HepG2 (cell line): ENCODE data around the gene RAB8A. TPM values are rescaled to one million over a fixed set of nuclear protein-coding genes. Genes with fewer than 3 reads are reported as not detected.
A peak's percentile ranks its signal among the peaks of the same experiment; 100 is the strongest.

Experiments used
- ATF7 ChIP-seq, 2 experiments: fragments of 450-650 bp in 1 of 2; sonication (generic) in 1 of 2; formaldehyde crosslinking in 1 of 2; IDR thresholded peaks; 2 replicates each; pipeline versions ENCODE4 v1.4.0 to v1.6.1; 2016 to 2020; ENCODE audit warnings: antibody characterized with exemption in 1 of 2, mild to moderate bottlenecking in 1 of 2, missing genetic modification reagents in 1 of 2
- CC2D1A ChIP-seq: sonication (generic); formaldehyde crosslinking; IDR thresholded peaks from 2 replicates; pipeline ENCODE4 v1.8.1; 2023; ENCODE audit warnings: mild to moderate bottlenecking, missing genetic modification reagents
- CCDC6 ChIP-seq: sonication (generic); formaldehyde crosslinking; IDR thresholded peaks from 2 replicates; pipeline ENCODE4 v1.8.1; 2022; ENCODE audit warnings: mild to moderate bottlenecking, missing genetic modification reagents, moderate library complexity
- GFI1 ChIP-seq: sonication (generic); formaldehyde crosslinking; IDR thresholded peaks from 2 replicates; pipeline ENCODE4 v1.5.0; 2020; ENCODE audit warnings: missing genetic modification reagents, mild to moderate bottlenecking, borderline replicate concordance
- HNRNPL ChIP-seq: fragments of 200-400 bp; formaldehyde crosslinking; IDR thresholded peaks from 2 replicates; pipeline ENCODE4 v1.6.1; 2017; ENCODE audit warnings: mild to moderate bottlenecking, low read depth, low read length
- KMT2A ChIP-seq: sonication (generic); formaldehyde crosslinking; IDR thresholded peaks from 2 replicates; pipeline ENCODE4 v1.4.0; 2020; ENCODE audit warnings: missing genetic modification reagents
- PHB2 ChIP-seq: fragments of 450-650 bp; IDR thresholded peaks from 2 replicates; pipeline ENCODE4 v1.6.1; 2018; ENCODE audit not compliant: partially characterized antibody
- RBM39 ChIP-seq: fragments of 200-400 bp; formaldehyde crosslinking; IDR thresholded peaks from one replicate; pipeline ENCODE4 v1.6.1; 2018; ENCODE audit warnings: antibody characterized with exemption, mild to moderate bottlenecking, low read depth, low read length; ENCODE audit not compliant: poor library complexity, severe bottlenecking
- REST ChIP-seq, 2 experiments: IDR thresholded peaks; 2 replicates each; pipeline ENCODE4 v1.6.1; 2011 to 2012; ENCODE audit warnings: low read length in 2 of 2, borderline replicate concordance in 1 of 2, low read depth in 1 of 2, mild to moderate bottlenecking in 1 of 2, moderate library complexity in 1 of 2
- SRSF9 ChIP-seq: fragments of 200-400 bp; formaldehyde crosslinking; IDR thresholded peaks from 2 replicates; pipeline ENCODE4 v1.6.1; 2018; ENCODE audit warnings: borderline replicate concordance, mild to moderate bottlenecking, low read depth, low read length; ENCODE audit not compliant: insufficient read depth, poor library complexity, severe bottlenecking
- TOE1 ChIP-seq: sonication (generic); formaldehyde crosslinking; IDR thresholded peaks from 2 replicates; pipeline ENCODE4 v1.4.0; 2020; ENCODE audit warnings: mild to moderate bottlenecking, missing genetic modification reagents
- ZBTB20 ChIP-seq: sonication (generic); formaldehyde crosslinking; IDR thresholded peaks from 2 replicates; pipeline ENCODE4 v1.8.1; 2023; ENCODE audit warnings: missing genetic modification reagents, low read depth, mild to moderate bottlenecking, borderline replicate concordance
- ZFX ChIP-seq: sonication (generic); formaldehyde crosslinking; IDR thresholded peaks from 2 replicates; pipeline ENCODE4 v1.4.0; 2020; ENCODE audit warnings: mild to moderate bottlenecking, low read depth, missing genetic modification reagents, moderate library complexity
- ZNF282 ChIP-seq: fragments of 450-650 bp; IDR thresholded peaks from 2 replicates; pipeline ENCODE4 v1.6.1; 2018; ENCODE audit not compliant: partially characterized antibody
- ZNF30 ChIP-seq: sonication (generic); formaldehyde crosslinking; IDR thresholded peaks from 2 replicates; pipeline ENCODE4 v1.5.0; 2020; ENCODE audit warnings: mild to moderate bottlenecking, missing genetic modification reagents
- ZNF329 ChIP-seq: sonication (generic); formaldehyde crosslinking; IDR thresholded peaks from 2 replicates; pipeline ENCODE4 v1.9.0; 2021; ENCODE audit warnings: low read depth, mild to moderate bottlenecking, missing genetic modification reagents
- ZNF33A ChIP-seq: sonication (generic); formaldehyde crosslinking; IDR thresholded peaks from 2 replicates; pipeline ENCODE4 v1.5.1; 2020; ENCODE audit warnings: missing genetic modification reagents, mild to moderate bottlenecking, moderate library complexity, borderline replicate concordance
- ZNF33B ChIP-seq: sonication (generic); formaldehyde crosslinking; IDR thresholded peaks from 2 replicates; pipeline ENCODE4 v1.5.1; 2020; ENCODE audit warnings: mild to moderate bottlenecking, missing genetic modification reagents
- ZNF496 ChIP-seq: sonication (generic); formaldehyde crosslinking; IDR thresholded peaks from 2 replicates; pipeline ENCODE4 v1.8.1; 2023; ENCODE audit warnings: mild to moderate bottlenecking, moderate library complexity, missing genetic modification reagents; ENCODE audit not compliant: insufficient replicate concordance
- ZNF589 ChIP-seq: sonication (generic); formaldehyde crosslinking; conservative IDR thresholded peaks from 2 replicates; pipeline ENCODE4 v1.8.0; 2022; ENCODE audit warnings: mild to moderate bottlenecking, moderate library complexity, missing genetic modification reagents
- ZNF740 ChIP-seq: sonication (generic); formaldehyde crosslinking; IDR thresholded peaks from 2 replicates; pipeline ENCODE4 v1.4.0; 2020; ENCODE audit warnings: missing genetic modification reagents
- ZNF768 ChIP-seq: sonication (generic); formaldehyde crosslinking; IDR thresholded peaks from 2 replicates; pipeline ENCODE4 v1.4.0; 2020; ENCODE audit warnings: missing genetic modification reagents
- polyA plus RNA-seq, 8 experiments: library from polyadenylated mRNA; depleted of rRNA in 3 of 8; stranded (reverse) in 7 of 8; unstranded in 1 of 8; fragments of >200 nt; fragmentation: Illumina TruSeq in 4 of 8; extraction: Trizol in 4 of 8; gene quantifications; 2 replicates each; pipeline versions ENCODE4 v1.2.1 to v1.2.3, GENCODE V29; 2011 to 2016; ENCODE audit warnings: low read depth in 4 of 8, missing spikeins in 1 of 8, mixed read lengths in 1 of 8; ENCODE audit not compliant: insufficient read depth in 1 of 8
- total RNA-seq, 5 experiments: library from RNA; depleted of rRNA; stranded (reverse); fragments of >200 nt; fragmentation: Illumina TruSeq; extraction: Trizol; gene quantifications; 2 replicates each; pipeline ENCODE4 v1.2.3, GENCODE V29; 2016; ENCODE audit warnings: low read depth in 1 of 5
- TF ChIP-seq, protein P1 (sequence below): IDR thresholded peaks from 2 replicates; pipeline ENCODE4 v1.6.1; 2012; ENCODE audit warnings: inconsistent platforms
- TF ChIP-seq, protein P2 (sequence below): sonication (generic); formaldehyde crosslinking; IDR thresholded peaks from 2 replicates; pipeline ENCODE4 v1.9.0; 2021; ENCODE audit warnings: missing genetic modification reagents, mild to moderate bottlenecking, borderline replicate concordance

The RAB8A gene
- total and polyA plus RNA-seq, 2 of the 13 experiments (the other 11 are each of a cell fraction or from before 2014, with no cell fraction given): 36.7 to 45.0 TPM

DNA sequence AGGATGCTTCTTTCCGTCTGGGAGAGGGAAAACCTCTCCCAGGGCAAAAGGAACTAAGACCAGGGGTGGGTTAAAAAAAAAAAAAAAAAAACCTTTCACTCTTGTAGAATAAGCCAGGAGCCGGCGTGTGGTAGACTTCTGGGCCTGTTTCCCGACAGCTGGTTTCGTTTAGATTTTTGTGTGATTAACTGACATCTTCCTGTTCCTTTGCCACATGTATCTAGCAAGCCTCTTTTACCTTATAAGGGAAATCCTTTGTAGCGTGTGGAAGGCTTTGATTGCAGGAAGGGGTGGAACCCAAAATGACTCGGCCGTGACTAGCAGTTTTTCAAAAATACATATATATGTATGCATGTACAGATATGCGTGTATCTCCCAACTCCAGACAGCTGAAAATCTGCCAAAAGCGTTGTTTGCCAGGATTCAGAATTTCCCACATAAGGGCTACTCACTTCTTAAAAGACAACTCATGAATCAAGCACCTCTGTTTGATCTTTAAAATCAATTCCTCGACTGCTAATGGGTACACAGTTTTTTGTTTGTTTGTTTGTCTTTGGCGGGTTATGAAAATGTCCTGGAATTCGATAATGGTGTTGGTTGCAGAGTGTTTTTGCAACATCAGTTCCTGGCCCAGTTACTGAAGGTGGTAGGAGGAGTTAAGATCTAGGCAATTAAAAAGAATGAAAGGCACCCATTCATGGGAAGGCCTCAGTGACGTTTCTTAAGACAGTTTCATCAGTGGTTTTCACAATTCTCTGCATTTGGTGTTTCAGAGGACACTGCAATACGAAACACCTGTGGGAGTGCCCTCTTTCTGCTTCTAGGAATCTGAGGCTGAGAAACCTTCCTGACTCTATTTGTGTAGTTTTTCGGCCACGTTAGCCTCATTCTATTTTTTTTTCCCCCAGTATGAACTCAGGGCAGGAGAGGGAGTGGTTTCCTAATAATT, 32.7 kb upstream of the RAB8A start (continued):
- TF ChIP-seq, protein P1, sequence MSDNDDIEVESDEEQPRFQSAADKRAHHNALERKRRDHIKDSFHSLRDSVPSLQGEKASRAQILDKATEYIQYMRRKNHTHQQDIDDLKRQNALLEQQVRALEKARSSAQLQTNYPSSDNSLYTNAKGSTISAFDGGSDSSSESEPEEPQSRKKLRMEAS: no peak; the same call in 1 of the 2 replicates
- TF ChIP-seq TOE1 (CRISPR knock-in tag) (no peak), REST (IDR thresholded peaks at IDR 0.05; ENCODE audit: borderline replicate concordance in 1 of 2, low read depth in 1 of 2, low read length in 2 of 2) (no peak), ATF7 (IDR thresholded peaks at IDR 0.05) (no peak), ATF7 (CRISPR knock-in tag; IDR thresholded peaks at IDR 0.05) (no peak), ZNF30 (no peak), ZNF740 (CRISPR knock-in tag) (no peak), SRSF9 (no peak), ZFX (CRISPR knock-in tag) (no peak), GFI1 (CRISPR knock-in tag) (peak; percentile 60; the same call in 1 of the 2 replicates), ZNF33B (no peak), ZNF496 (CRISPR knock-in tag) (no peak), ZNF768 (CRISPR knock-in tag) (no peak), HNRNPL (no peak), RBM39 (no peak), CCDC6 (no peak), PHB2 (no peak), ZNF282 (no peak), ZNF329 (CRISPR knock-in tag) (no peak), ZBTB20 (CRISPR knock-in tag) (no peak), CC2D1A (CRISPR knock-in tag) (no peak), ZNF33A (no peak), KMT2A (CRISPR knock-in tag) (no peak), ZNF589 (CRISPR knock-in tag) (no peak)
- TF ChIP-seq, protein P2, sequence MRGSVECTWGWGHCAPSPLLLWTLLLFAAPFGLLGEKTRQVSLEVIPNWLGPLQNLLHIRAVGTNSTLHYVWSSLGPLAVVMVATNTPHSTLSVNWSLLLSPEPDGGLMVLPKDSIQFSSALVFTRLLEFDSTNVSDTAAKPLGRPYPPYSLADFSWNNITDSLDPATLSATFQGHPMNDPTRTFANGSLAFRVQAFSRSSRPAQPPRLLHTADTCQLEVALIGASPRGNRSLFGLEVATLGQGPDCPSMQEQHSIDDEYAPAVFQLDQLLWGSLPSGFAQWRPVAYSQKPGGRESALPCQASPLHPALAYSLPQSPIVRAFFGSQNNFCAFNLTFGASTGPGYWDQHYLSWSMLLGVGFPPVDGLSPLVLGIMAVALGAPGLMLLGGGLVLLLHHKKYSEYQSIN: no peak
